HG03521 (cell line): ENCODE results near the gene RNF183.
"Not testable (repeated sequence)": the region's sequence is repeated elsewhere in the genome, so short reads cannot be mapped to it uniquely, and the experiment has no call there.

Source experiments
- ATAC-seq: cut with Tn5 transposase; IDR thresholded peaks from one replicate; pipeline ENCODE4 v1.9.1; 2021; ENCODE audit warnings: mild to moderate bottlenecking, moderate library complexity; ENCODE audit not compliant: unreplicated experiment

The RNF183 gene

DNA sequence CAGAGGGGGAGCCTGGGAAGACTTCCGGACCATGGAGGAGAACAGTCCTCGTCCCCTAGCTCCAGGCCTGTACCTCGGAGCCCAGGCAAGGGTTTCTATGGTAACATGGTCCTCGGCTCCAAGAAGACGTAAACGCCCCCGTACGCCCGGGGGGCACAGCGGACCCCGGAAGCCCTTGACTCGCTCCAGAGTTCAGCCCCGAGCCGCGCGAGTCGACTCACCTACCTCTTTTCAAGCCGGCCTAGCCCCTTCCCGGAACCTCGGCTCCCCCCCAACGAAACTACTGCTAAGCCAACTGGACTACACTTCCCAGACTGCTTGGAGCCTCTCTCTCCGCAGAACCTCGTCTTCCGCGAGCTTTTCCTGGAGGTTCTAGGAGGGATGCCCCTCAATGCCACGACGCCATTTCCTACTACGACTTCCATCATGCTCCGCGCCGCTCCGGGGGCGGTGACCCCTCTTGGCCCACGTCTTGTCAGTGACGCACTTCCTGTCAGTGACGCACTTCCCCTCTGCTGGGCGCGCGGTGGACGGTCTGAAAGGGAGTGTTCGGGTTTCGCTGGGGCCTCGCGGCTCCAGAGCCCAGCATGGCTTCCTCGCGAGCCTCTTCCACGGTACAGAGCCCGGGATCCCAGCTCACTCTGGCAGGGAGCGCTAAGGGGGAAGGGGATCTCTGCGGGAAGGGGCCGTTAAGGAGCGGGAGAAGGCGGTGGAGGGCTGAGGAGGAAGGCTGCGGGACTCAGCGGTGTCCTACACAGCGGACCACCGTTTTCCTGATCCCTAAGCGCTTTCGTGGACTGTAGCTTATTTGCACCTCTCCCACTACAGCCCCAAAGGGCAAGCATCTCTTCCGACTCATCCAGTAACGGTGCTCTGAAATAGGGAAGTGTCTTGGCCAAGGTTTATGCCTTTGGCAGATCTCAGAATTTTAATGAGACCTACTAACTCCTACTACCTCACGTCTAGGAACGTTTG lies 27.7 kb downstream of the RNF183 start, which contains the start of the genes CDC26 and PRPF4:
CDC26 (minus strand) TSS at position 416 of the 975 bp plus-strand sequence. CDS start 3,065 bp downstream, outside the sequence.
PRPF4 (plus strand) TSS at position 502 of the 975 bp plus-strand sequence; CDS start at position 588, 86 bp downstream.
- ATAC-seq: peak; percentile 99

- peak; percentile 1 for ATAC-seq
Observed at GRCh38 chr9:113274474-113275156, 28.6 kb downstream of the RNF183 start.

DNA sequence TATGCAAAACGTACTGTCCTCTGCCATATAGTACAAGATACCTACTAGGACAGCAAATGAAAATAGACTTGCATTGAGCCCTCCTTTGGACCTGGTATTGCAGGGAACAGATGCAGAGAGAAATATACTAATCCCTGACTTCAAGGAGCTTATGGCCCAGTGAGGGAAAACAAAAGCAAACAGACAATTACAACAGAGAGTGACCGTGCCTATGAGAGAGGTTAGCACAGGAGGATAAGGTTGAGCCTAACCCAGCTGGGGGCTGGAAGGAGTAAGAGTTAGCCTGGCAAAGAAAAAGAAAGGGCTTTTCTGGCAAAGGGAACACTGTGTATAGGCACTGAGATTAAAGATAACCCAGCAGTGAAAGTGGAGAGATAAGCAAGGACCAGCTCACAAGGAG lies 33.3 kb downstream of the RNF183 start:
- no peak for ATAC-seq

DNA sequence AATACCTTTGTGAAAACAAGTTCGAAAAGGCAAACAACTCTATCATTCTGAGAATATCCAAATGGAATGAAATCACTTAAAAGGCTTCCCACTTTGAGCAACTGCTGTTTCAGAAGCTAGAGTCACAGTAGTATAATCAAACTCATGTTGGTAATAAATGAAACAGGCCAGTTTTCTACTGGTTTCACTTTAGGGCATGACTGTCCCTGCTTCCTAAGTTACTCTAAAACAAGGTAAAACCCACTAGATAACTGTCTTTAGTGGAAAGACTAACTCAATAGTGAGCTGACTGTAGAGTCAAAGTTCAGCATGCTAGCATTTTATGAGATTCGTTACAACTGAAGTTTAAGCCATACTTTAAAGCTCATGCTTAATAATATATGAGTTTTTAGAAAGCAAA lies 33.8 kb downstream of the RNF183 start:
- no peak for ATAC-seq

GRCh38 chr9:113267911-113268566 lies 35.1 kb downstream of the RNF183 start:
- no peak for ATAC-seq

- no peak for ATAC-seq
Observed at GRCh38 chr9:113266174-113266573, 37.0 kb downstream of the RNF183 start.

- ATAC-seq: no peak
Observed at GRCh38 chr9:113261917-113262671, 41.1 kb downstream of the RNF183 start.

DNA sequence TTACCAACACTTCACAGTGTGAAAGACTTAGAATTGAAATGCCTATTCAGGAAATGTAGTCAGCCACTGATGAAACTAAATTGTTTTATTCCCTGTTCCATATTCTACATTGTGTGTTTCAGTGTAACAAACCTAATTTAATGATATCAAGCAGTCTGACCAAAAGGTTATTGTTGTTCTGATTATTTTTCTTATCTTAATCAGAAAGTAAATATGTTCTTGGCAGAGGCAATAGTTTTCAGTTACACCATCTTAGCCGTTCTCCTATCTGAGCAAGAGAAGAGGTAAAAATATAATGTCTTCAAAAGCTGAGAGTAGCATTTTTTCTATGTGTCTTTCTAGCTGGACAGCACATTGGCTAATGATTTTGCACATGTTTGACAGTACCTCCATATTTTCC lies 44.9 kb downstream of the RNF183 start:
- no peak for ATAC-seq

GRCh38 chr9:113257863-113258262 lies 45.3 kb downstream of the RNF183 start:
- no peak for ATAC-seq

GRCh38 chr9:113255438-113255837 lies 47.7 kb downstream of the RNF183 start:
- ATAC-seq: no peak

DNA sequence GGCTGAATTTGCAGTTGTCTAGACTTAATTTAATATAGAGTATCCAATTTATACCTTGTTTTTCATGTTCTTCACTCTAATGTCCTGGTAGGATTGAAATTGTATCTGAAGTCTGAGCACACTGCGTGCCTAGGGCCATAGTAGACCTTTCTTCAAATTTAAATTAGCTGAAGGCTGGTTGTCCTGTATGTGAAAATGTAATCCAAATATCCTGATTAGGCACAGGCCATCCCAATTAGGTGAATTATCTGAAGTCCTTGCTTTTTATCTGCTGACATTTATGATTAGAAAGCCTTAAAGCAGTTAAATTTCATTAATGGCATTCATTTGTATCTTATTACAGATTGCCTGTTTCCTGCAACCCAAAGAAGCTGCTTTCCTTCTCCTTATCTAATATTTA lies 48.2 kb downstream of the RNF183 start:
- ATAC-seq: no peak

DNA sequence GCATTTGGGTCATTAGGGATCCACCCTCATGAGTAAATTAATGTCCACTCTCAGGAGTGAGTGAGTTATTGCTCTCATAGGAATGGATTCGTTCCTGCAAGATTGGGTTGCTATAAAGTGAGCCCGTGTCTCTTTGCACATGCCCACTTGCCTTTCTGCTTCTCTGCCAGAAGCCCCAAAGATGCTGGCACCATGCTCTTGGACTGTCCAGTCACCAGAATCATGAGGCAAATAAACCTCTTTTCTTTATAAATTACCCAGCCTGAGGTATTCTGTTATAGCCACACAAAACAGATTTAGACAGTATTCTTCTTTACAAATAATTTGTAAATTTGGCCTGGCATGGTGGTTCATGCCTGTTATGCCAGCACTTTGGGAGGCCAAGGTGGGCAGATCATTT lies 52.4 kb downstream of the RNF183 start:
- ATAC-seq: no peak

DNA sequence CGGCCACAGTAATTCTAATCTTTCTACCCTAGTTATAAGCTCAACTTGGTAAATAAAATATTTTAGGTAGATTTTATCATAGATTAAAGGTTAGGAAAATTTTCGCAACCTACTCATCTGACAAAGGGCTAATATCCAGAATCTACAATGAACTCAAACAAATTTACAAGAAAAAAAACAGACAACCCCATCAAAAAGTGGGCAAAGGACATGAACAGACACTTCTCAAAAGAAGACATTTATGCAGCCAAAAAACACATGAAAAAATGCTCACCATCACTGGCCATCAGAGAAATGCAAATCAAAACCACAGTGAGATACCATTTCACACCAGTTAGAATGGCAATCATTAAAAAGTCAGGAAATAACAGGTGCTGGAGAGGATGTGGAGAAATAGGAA lies 53.5 kb downstream of the RNF183 start:
- not testable (repeated sequence) for ATAC-seq

GRCh38 chr9:113247640-113248039 lies 55.5 kb downstream of the RNF183 start:
- ATAC-seq: no peak
